Activated CD8-positive, alpha-beta memory T cell treated with anti-CD3 and anti-CD28 coated beads, Interleukin-2, amount 10 ng/mL, durations not matched to agents 7 days and 5 days (primary cell): ENCODE measurements around the gene RNF224. TPM values are rescaled to one million over a fixed set of nuclear protein-coding genes. Genes with fewer than 3 reads are reported as not detected.

ENCODE experiments used
- ATAC-seq: fragments of 150-1000 bp; cut with Tn5 transposase; one replicate; pipeline ENCODE4 v1.10.0; 2021; ENCODE audit warnings: moderate library complexity
- CTCF ChIA-PET: fragments of 350-600 bp; sonication (Branson Sonifier 250); formaldehyde crosslinking; loops from one replicate; lab custom pipeline; 2021; ENCODE audit warnings: antibody characterized with exemption; lab: Charles Lee
- DNase-seq: peaks from one replicate; pipeline ENCODE4 v3.0.0-alpha.2; 2020
- H3K27ac Mint-ChIP-seq: one replicate; pipeline ENCODE4 v1.8.0; 2021; ENCODE audit warnings: mild to moderate bottlenecking, mixed read lengths
- H3K27me3 Mint-ChIP-seq: one replicate; pipeline ENCODE4 v1.8.0; 2021; ENCODE audit warnings: mixed read lengths
- H3K36me3 Mint-ChIP-seq: one replicate; pipeline ENCODE4 v1.8.0; 2021; ENCODE audit warnings: mild to moderate bottlenecking, mixed read lengths
- H3K4me1 Mint-ChIP-seq: one replicate; pipeline ENCODE4 v1.8.0; 2021; ENCODE audit warnings: mixed read lengths
- H3K4me3 Mint-ChIP-seq: one replicate; pipeline ENCODE4 v1.8.0; 2021; ENCODE audit warnings: mild to moderate bottlenecking, moderate library complexity, mixed read lengths
- H3K9me3 Mint-ChIP-seq: one replicate; pipeline ENCODE4 v1.8.0; 2022; ENCODE audit warnings: low read depth, mixed read lengths
- total RNA-seq, 2 experiments: library from RNA; stranded (reverse); gene quantifications; one replicate each; pipeline ENCODE4 v1.2.3, GENCODE V29; 2021

RNF224 gene
- total RNA-seq, 2 experiments from 2014 or later = not detected

DNA sequence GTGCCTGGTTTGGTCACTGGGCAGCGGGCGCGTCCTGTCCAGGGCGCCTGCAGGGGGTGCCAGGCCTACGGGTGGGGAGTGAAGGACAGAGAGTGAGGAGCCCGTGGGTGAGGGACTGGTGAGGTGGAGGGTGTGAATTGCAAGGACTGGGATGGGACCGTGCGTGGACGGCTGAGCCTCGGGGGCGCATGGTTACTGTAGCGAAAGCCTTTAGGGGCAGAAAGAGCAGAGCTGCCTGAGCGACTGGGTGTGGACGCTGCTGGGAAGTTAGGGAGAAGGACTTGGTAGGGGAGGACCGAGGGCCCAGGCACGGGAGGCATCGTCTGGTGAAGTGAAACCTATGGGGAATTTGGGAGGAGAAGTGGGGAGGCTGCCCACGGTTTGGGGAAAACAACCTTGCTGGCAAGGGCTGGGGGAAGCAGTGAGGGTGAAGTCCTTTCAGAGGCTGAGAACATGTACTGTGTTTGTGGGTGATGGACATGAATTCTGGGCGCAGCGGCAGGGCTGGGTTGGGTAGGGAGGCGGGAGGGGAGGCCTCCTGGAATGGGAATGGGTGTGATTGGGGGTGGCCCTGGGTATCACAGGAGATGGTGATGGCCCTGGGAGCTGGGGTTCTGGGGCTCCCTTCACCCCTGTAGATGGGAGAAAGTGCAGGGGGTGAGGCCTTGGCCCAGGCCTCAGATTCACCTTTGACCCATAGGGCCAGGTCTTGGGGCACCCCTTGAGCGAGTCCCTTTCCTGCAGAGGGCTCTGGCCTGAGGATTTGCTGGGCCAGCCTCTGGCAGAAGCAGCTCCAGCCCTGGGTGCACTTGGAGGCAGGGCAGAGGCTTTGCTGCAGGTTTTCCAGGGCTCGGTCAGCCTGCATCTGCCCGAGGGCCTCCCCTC is 48.5 kb downstream of the RNF224 start:
- no peak overlapping the region for H3K4me3 Mint-ChIP-seq
- H3K27ac Mint-ChIP-seq = no peak overlapping the region
- ATAC-seq (no peak), DNase-seq (no peak)
- CTCF ChIA-PET = interaction anchor here (0.6 kb wide), 1 partner anchor 39 kb away, joined by 3 read pairs; no protein-coding TSS in a partner anchor
- no peaks in the 10 kb centered on the region for H3K9me3 Mint-ChIP-seq
- H3K4me1 Mint-ChIP-seq = peaks cover 13% of the 10 kb centered on the region
- peaks cover 4% of the 10 kb centered on the region for H3K36me3 Mint-ChIP-seq
- no peaks in the 10 kb centered on the region for H3K27me3 Mint-ChIP-seq

DNA sequence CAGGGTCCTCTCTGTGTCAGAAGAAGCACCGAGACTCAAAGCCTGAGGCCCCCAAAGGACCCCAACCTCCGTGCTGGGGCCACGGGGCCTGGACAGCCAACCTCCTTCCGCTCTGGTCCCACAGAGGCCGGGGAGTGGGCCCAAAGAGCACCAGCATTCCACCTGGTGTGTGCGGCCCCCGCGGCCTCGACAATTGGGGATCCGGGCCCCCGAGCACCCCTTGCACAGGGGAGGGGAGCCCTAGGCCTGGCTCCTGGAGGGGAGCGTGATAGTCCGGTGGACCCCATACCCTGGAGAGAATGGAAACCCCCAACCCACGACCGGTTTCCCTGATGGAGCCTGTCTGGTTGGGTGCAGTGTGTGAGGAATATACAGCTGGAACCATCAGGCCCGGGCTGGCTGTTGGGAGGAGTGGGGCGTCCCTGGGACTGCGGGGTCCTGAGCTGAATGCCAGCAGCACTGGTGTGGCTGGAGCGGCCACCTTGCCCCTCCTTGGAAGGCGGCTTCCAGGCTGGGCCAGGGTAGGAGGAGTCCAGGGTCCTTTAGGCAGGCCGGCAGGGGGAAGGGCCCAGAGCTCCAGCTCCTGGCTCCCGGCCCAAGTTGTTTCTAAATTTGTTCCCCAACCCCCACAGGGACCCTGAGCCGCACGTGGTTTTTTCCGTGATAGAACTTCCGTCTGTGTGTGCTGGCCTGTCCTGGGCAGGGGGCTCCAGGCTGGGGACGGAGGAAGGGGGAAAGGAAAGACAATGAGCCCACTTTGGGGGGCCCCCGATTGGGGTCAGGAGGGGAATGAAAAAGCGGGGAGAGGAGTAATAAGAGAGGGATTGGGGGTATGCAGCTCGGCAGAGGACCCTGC is 49.4 kb downstream of the RNF224 start:
- Mint-ChIP-seq H3K4me3 (no peak overlapping the region), H3K27me3 (no peaks in the 10 kb centered on the region), H3K27ac (no peak overlapping the region), H3K36me3 (peaks cover 2% of the 10 kb centered on the region), H3K4me1 (peaks cover 6% of the 10 kb centered on the region), H3K9me3 (no peaks in the 10 kb centered on the region)
- CTCF ChIA-PET = interaction anchor here (0.6 to 1.5 kb wide), 10 partner anchors 9 to 242 kb away, joined by 3 to 7 read pairs (median 3); partner anchors contain the start of gene NRARP
- DNase-seq (no peak), ATAC-seq (no peak)

DNA sequence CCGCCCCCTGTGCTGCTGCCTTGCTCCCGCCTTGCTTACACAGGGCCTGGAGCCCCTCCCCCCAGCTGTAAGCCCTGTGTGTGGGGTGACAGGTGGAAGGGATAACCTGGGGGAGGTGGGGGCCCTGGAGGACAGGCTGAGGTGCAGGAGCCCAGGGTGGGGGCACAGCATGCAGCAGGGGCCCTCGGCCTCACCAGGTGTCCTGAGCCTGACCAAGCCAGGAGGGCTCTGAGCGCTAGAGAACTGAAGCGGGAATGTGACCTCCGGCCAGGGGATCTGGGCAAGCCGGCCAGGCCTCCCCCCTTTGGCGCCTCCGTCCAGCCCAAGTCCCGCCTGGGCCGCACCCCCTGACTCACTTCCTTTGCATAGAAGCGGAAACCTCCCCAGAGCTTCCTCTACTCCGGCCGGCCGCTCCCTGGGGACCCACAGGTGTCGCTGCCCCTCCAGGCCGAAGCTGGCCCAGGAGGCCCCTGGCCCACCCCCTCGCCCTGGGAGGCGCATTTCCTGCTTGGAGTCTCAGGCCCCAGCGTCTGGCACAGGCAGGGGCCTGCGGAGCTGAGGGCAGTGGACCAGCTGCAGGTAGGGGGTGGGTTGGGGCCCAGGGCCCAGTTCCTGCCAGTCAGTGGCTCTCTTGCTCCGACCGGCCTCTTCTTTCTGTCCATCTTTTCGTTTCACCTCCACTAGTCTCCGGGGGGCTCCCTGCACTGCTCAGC is 50.2 kb downstream of the RNF224 start, which contains the start of gene TOR4A:
Gene TOR4A, plus strand, starts transcription at position 398 of the 713 bp plus-strand sequence. CDS start 964 bp downstream, outside the sequence.
- CTCF ChIA-PET = interaction anchor here (0.7 to 1.5 kb wide), 11 partner anchors 9 to 243 kb away, joined by 3 to 7 read pairs (median 3); partner anchors contain the start of genes ANAPC2, NRARP and SSNA1
- ATAC-seq = peak; percentile 79
- H3K27ac Mint-ChIP-seq = peak within 1 kb of the TSS; percentile 74

DNA sequence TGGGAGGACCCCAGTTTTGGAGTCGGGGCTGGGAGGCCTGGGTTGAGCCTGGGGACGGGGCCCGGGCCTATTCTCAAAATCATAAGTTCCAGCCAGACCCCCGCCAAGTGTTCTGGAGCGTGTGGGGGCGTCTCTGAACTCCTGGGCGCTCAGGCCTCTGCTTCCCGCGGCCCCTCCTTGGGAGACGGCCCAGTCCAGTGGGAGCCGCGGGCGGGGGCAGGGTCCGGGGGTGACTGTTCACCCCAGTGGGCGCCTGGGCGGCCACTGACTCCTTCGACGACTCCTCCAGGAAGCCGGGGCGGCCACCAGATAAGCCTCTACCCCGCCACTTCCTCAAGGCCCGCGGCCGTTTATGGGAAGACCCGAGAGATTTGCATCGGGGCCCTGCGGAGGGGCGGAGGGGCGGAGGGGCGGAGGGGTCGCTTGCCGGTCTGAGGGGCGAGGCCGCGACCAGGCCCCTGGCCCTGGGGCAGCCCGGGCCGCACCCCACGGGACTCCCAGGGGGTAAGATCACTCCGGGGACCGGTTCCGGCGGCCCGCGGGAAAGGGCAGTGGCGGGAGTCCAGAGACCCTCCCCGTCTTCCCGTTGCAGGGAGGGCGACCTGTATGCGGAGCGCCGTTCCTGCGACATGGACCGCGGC is 50.9 kb downstream of the RNF224 start:
- ATAC-seq (peak; percentile 16), DNase-seq (no peak)
- peak overlapping the region; percentile 74 for H3K27ac Mint-ChIP-seq
- peaks cover 9% of the 10 kb centered on the region for H3K4me1 Mint-ChIP-seq
- peak overlapping the region; percentile 70 for H3K4me3 Mint-ChIP-seq
- CTCF ChIA-PET = interaction anchor here (0.7 to 1.5 kb wide), 10 partner anchors 9 to 243 kb away, joined by 3 to 7 read pairs (median 3); partner anchors contain the start of genes ANAPC2, NRARP and SSNA1
- H3K36me3 Mint-ChIP-seq = peaks cover 2% of the 10 kb centered on the region
- H3K9me3 Mint-ChIP-seq = no peaks in the 10 kb centered on the region
- peaks cover 3% of the 10 kb centered on the region for H3K27me3 Mint-ChIP-seq

More for the DNA sequence above, 50.2 kb downstream of the RNF224 start, which contains the start of gene TOR4A:
- peaks cover 2% of the 10 kb centered on the region for H3K36me3 Mint-ChIP-seq
- H3K9me3 Mint-ChIP-seq = no peaks in the 10 kb centered on the region
- H3K27me3 Mint-ChIP-seq = peaks cover 1% of the 10 kb centered on the region
- H3K4me3 Mint-ChIP-seq = peak within 1 kb of the TSS; percentile 70
- peaks cover 7% of the 10 kb centered on the region for H3K4me1 Mint-ChIP-seq
- DNase-seq = peak; percentile 73

Other genes with a start within 250 kb of the RNF224 start
- 1 to 10 TPM; 1.2 to 3.2 TPM for gene PTGDS, start 250.0 kb upstream of the RNF224 start, total RNA-seq
- gene LCNL1, start 244.5 kb upstream of the RNF224 start, total RNA-seq = under 1 TPM in 1 of 2 experiments, not detected in 1; 0.09 TPM
- 10 to 100 TPM; 68.6 to 94.8 TPM for gene PAXX, start 235.1 kb upstream of the RNF224 start, total RNA-seq
- gene CLIC3, start 230.9 kb upstream of the RNF224 start, total RNA-seq = 1 to 10 TPM; 3.8 to 7.8 TPM
- gene ABCA2, start 199.3 kb upstream of the RNF224 start, total RNA-seq = 10 to 100 TPM; 30.0 to 73.6 TPM
- 1 to 10 TPM in 1 of 2 experiments, under 1 TPM in 1; 0.68 to 2.8 TPM for gene FUT7, start 195.4 kb upstream of the RNF224 start, total RNA-seq
- gene NPDC1, start 181.3 kb upstream of the RNF224 start, total RNA-seq = 10 to 100 TPM; 30.4 to 55.6 TPM
- not detected for gene ENTPD2, start 173.4 kb upstream of the RNF224 start, total RNA-seq
- 10 to 100 TPM; 31.9 to 40.1 TPM for gene SAPCD2, start 156.9 kb upstream of the RNF224 start, total RNA-seq
- 10 to 100 TPM; 32.6 to 35.3 TPM for gene UAP1L1, start 150.0 kb upstream of the RNF224 start, total RNA-seq
- gene MAN1B1, start 140.5 kb upstream of the RNF224 start, total RNA-seq = 10 to 100 TPM; 43.8 to 60.6 TPM
- 100 to 1,000 TPM; 271 to 321 TPM for gene DPP7, start 112.8 kb upstream of the RNF224 start, total RNA-seq
- gene GRIN1, start 88.3 kb upstream of the RNF224 start, total RNA-seq = not detected
- gene LRRC26, start 57.5 kb upstream of the RNF224 start, total RNA-seq = under 1 TPM in 1 of 2 experiments, not detected in 1; 0.30 TPM
- not detected for gene TMEM210, start 55.4 kb upstream of the RNF224 start, total RNA-seq
- gene ANAPC2, start 38.9 kb upstream of the RNF224 start, total RNA-seq = 10 to 100 TPM; 59.8 to 69.7 TPM
- gene SSNA1, start 38.8 kb upstream of the RNF224 start, total RNA-seq = 10 to 100 TPM; 80.2 to 91.3 TPM
- 10 to 100 TPM; 11.1 to 13.3 TPM for gene TPRN, start 26.8 kb upstream of the RNF224 start, total RNA-seq
- 10 to 100 TPM; 32.2 to 36.9 TPM for gene TMEM203, start 21.9 kb upstream of the RNF224 start, total RNA-seq
- gene NDOR1, start 21.8 kb upstream of the RNF224 start, total RNA-seq = 10 to 100 TPM; 50.1 to 50.6 TPM
- gene RNF208, start 5.3 kb upstream of the RNF224 start, total RNA-seq = 1 to 10 TPM; 2.9 to 3.0 TPM
- under 1 TPM; 0.53 to 0.89 TPM for gene CYSRT1, start 2.3 kb upstream of the RNF224 start, total RNA-seq
- not detected for gene SLC34A3, start 3.4 kb downstream of the RNF224 start, total RNA-seq
- gene TUBB4B, start 13.8 kb downstream of the RNF224 start, total RNA-seq = 100 to 1,000 TPM; 353 to 375 TPM
- gene STPG3, start 23.8 kb downstream of the RNF224 start, total RNA-seq = not detected
- 10 to 100 TPM; 70.8 to 75.3 TPM for gene NELFB, start 27.8 kb downstream of the RNF224 start, total RNA-seq
- gene TOR4A, start 50.2 kb downstream of the RNF224 start, total RNA-seq = 10 to 100 TPM; 10.9 to 13.3 TPM
- gene NRARP, start 74.8 kb downstream of the RNF224 start, total RNA-seq = 1 to 10 TPM; 1.6 to 4.5 TPM
- 10 to 100 TPM in 1 of 2 experiments, 1 to 10 TPM in 1; 9.2 to 19.8 TPM for gene EXD3, start 195.7 kb downstream of the RNF224 start, total RNA-seq
- gene NOXA1, start 195.9 kb downstream of the RNF224 start, total RNA-seq = under 1 TPM; 0.30 to 0.53 TPM
- gene ENTPD8, start 213.9 kb downstream of the RNF224 start, total RNA-seq = not detected
- 10 to 100 TPM; 35.8 to 42.1 TPM for gene NSMF, start 231.8 kb downstream of the RNF224 start, total RNA-seq